HG02884 (cell line): ENCODE results near the gene BIN2.
A peak's percentile ranks its signal among the peaks of the same experiment; 100 is the strongest.
"Not testable (repeated sequence)": the region's sequence is repeated elsewhere in the genome, so short reads cannot be mapped to it uniquely, and the experiment has no call there.

Source experiments
- ATAC-seq: cut with Tn5 transposase; IDR thresholded peaks from one replicate; pipeline ENCODE4 v1.9.1; 2021; ENCODE audit warnings: mild to moderate bottlenecking, moderate library complexity; ENCODE audit not compliant: unreplicated experiment

BIN2 gene

GRCh38 chr12:51263341-51263740 is 60.6 kb downstream of the BIN2 start:
- ATAC-seq = no peak

- ATAC-seq = no peak
Observed at GRCh38 chr12:51262758-51263177, 61.2 kb downstream of the BIN2 start.

GRCh38 chr12:51259600-51259999 is 64.4 kb downstream of the BIN2 start:
- not testable (repeated sequence) for ATAC-seq

- ATAC-seq = no peak
Observed at GRCh38 chr12:51254536-51254935, 69.4 kb downstream of the BIN2 start.

- no peak for ATAC-seq
Observed at GRCh38 chr12:51253276-51253675, 70.7 kb downstream of the BIN2 start.

- no peak for ATAC-seq
Observed at GRCh38 chr12:51247523-51248206, 76.3 kb downstream of the BIN2 start.

- no peak for ATAC-seq
Observed at GRCh38 chr12:51246254-51246853, 77.6 kb downstream of the BIN2 start.

- ATAC-seq = no peak
Observed at GRCh38 chr12:51245476-51246253, 78.3 kb downstream of the BIN2 start.

- ATAC-seq = no peak
Observed at GRCh38 chr12:51244269-51244668, 79.7 kb downstream of the BIN2 start.

- ATAC-seq = no peak
Observed at GRCh38 chr12:51242876-51243275, 81.1 kb downstream of the BIN2 start.

GRCh38 chr12:51242120-51242519 is 81.9 kb downstream of the BIN2 start:
- ATAC-seq = no peak

GRCh38 chr12:51240971-51241370 is 83.0 kb downstream of the BIN2 start:
- ATAC-seq = no peak

- ATAC-seq = peak; percentile 89
Observed at GRCh38 chr12:51238510-51239334, 85.3 kb downstream of the BIN2 start, which contains the start of gene DAZAP2. DAZAP2 (plus strand) TSS chr12:51238826; CDS start chr12:51238908, 82 bp downstream.

- ATAC-seq = no peak
Observed at GRCh38 chr12:51238037-51238509, 85.9 kb downstream of the BIN2 start.

- ATAC-seq = no peak
Observed at GRCh38 chr12:51234530-51234929, 89.4 kb downstream of the BIN2 start.

- ATAC-seq = no peak
Observed at GRCh38 chr12:51232642-51233041, 91.3 kb downstream of the BIN2 start.
